HepG2 (cell line): ENCODE measurements around the gene CA12. TPM values are rescaled to one million over a fixed set of nuclear protein-coding genes. Genes with fewer than 3 reads are reported as not detected.

Source experiments
- ATAC-seq: fragments of 200-7000 bp; cut with Tn5 transposase; 3 replicates; pipeline ENCODE4 v1.9.1; 2020; ENCODE audit warnings: mild to moderate bottlenecking, moderate library complexity
- BruUV-seq: library from RNA; stranded (reverse); fragments of 400-500 nt; replicated peaks from 2 replicates; lab custom pipeline; 2021; lab: Mats Ljungman, UMichigan
- CTCF ChIA-PET: fragments of 300-600 bp; formaldehyde crosslinking; extraction: SDS; loops from one replicate; lab custom pipeline; 2021; ENCODE audit warnings: low total read pairs, inconsistent platforms, low intra/inter-chr PET ratio; lab: Yijun Ruan, JAX
- POLR2A ChIA-PET: fragments of 350-600 bp; sonication (Branson Sonifier 250); formaldehyde crosslinking; loops from one replicate; lab custom pipeline; 2020; ENCODE audit warnings: antibody characterized with exemption, inconsistent platforms; lab: Yijun Ruan, JAX
- DNase-seq: peaks from one replicate; pipeline ENCODE4 v3.0.0-alpha.2; 2015; ENCODE audit warnings: low spot score
- FAIRE-seq: peaks from 3 replicates; lab custom pipeline; 2011; peaks lifted over from hg19 to GRCh38; lab: Jason Lieb, UNC
- H2AFZ ChIP-seq: one replicate; pipeline ENCODE4 v1.6.1; 2011; ENCODE audit warnings: low read length, inconsistent platforms
- H3K27ac ChIP-seq: fragments of 300-600 bp; 3 replicates; pipeline ENCODE4 v1.8.0; 2011; ENCODE audit warnings: mixed run types, mild to moderate bottlenecking, mixed read lengths, low read length, inconsistent platforms; ENCODE audit not compliant: insufficient read depth; ENCODE audit errors: extremely low read length
- H3K27me3 ChIP-seq, 2 experiments: fragments of 200-600 bp in 1 of 2; 2 replicates in 1 of 2; 3 replicates in 1 of 2; pipeline versions ENCODE4 v1.6.0 to v1.8.0; 2011; ENCODE audit warnings: low read length in 2 of 2, mild to moderate bottlenecking in 2 of 2, moderate library complexity in 2 of 2, inconsistent platforms in 1 of 2; ENCODE audit not compliant: insufficient read depth in 2 of 2, control insufficient read depth in 1 of 2
- H3K36me3 ChIP-seq, 2 experiments: fragments of 200-600 bp in 1 of 2; replicated peaks in 1 of 2; 2 replicates in 1 of 2; 3 replicates in 1 of 2; pipeline versions ENCODE4 v1.5.1 to v1.8.0; 2011; ENCODE audit warnings: low read length in 2 of 2, inconsistent platforms in 1 of 2; ENCODE audit not compliant: insufficient read depth in 2 of 2, control insufficient read depth in 1 of 2
- H3K4me1 ChIP-seq: 2 replicates; pipeline ENCODE4 v1.5.1; 2012; ENCODE audit warnings: low read length, inconsistent platforms; ENCODE audit not compliant: insufficient read depth
- H3K4me2 ChIP-seq: 2 replicates; pipeline ENCODE4 v1.6.0; 2011; ENCODE audit warnings: low read depth, low read length, inconsistent platforms
- H3K4me3 ChIP-seq, 3 experiments: fragments of 200-600 bp in 1 of 3; sonication (generic), shearing (Covaris generic) in 1 of 3; replicated peaks in 1 of 3; 2 replicates each; pipeline ENCODE4 v1.5.1; 2011 to 2016; ENCODE audit warnings: low read length in 3 of 3, inconsistent platforms in 2 of 3, low read depth in 2 of 3, mild to moderate bottlenecking in 2 of 3, control low read depth in 1 of 3, mixed read lengths in 1 of 3; ENCODE audit not compliant: insufficient read depth in 1 of 3
- H3K79me2 ChIP-seq: one replicate; pipeline ENCODE4 v1.6.1; 2011; ENCODE audit warnings: low read length, inconsistent platforms; ENCODE audit not compliant: insufficient read depth
- H3K9ac ChIP-seq: 2 replicates; pipeline ENCODE4 v1.6.0; 2011; ENCODE audit warnings: mild to moderate bottlenecking, low read depth, low read length, inconsistent platforms; ENCODE audit not compliant: insufficient read depth
- H3K9me3 ChIP-seq: 2 replicates; pipeline ENCODE4 v1.5.1; 2012; ENCODE audit warnings: mild to moderate bottlenecking, low read length
- H4K20me1 ChIP-seq: 2 replicates; pipeline ENCODE4 v1.6.0; 2011; ENCODE audit warnings: inconsistent platforms, mild to moderate bottlenecking, low read length, moderate library complexity; ENCODE audit not compliant: insufficient read depth
- BRCA1 ChIP-seq: sonication (generic); formaldehyde crosslinking; IDR thresholded peaks from 2 replicates; pipeline ENCODE4 v1.4.0; 2020; ENCODE audit warnings: missing genetic modification reagents
- ETV5 ChIP-seq: IDR thresholded peaks from 2 replicates; pipeline ENCODE4 v1.6.1; 2018; ENCODE audit warnings: missing biosample characterization, missing genetic modification reagents, inconsistent platforms, borderline replicate concordance
- FOXJ3 ChIP-seq: sonication (generic); formaldehyde crosslinking; IDR thresholded peaks from 2 replicates; pipeline ENCODE4 v1.4.0; 2020; ENCODE audit warnings: missing genetic modification reagents, mild to moderate bottlenecking, borderline replicate concordance
- GTF3A ChIP-seq: sonication (generic); formaldehyde crosslinking; conservative IDR thresholded peaks from 2 replicates; pipeline ENCODE4 v1.4.0; 2020; ENCODE audit warnings: mild to moderate bottlenecking, missing genetic modification reagents
- MTERF4 ChIP-seq: sonication (generic); formaldehyde crosslinking; IDR thresholded peaks from 2 replicates; pipeline ENCODE4 v1.8.0; 2023; ENCODE audit warnings: mild to moderate bottlenecking, missing genetic modification reagents
- MTF2 ChIP-seq: sonication (generic); formaldehyde crosslinking; IDR thresholded peaks from 2 replicates; pipeline ENCODE4 v1.5.0; 2020; ENCODE audit warnings: missing genetic modification reagents, borderline replicate concordance
- SP4 ChIP-seq: sonication (generic); formaldehyde crosslinking; IDR thresholded peaks from 2 replicates; pipeline ENCODE4 v1.8.1; 2023; ENCODE audit warnings: mild to moderate bottlenecking, missing genetic modification reagents
- SRF ChIP-seq: IDR thresholded peaks from 2 replicates; pipeline ENCODE4 v1.6.1; 2011; ENCODE audit warnings: mild to moderate bottlenecking, low read depth, low read length, moderate library complexity
- YEATS4 ChIP-seq: sonication (generic); formaldehyde crosslinking; IDR thresholded peaks from 2 replicates; pipeline ENCODE4 v1.4.0; 2020; ENCODE audit warnings: missing genetic modification reagents, borderline replicate concordance
- ZBTB4 ChIP-seq: sonication (generic); formaldehyde crosslinking; IDR thresholded peaks from 2 replicates; pipeline ENCODE4 v1.4.0; 2020; ENCODE audit warnings: missing genetic modification reagents, mild to moderate bottlenecking, borderline replicate concordance
- ZFP1 ChIP-seq: IDR thresholded peaks from 2 replicates; pipeline ENCODE4 v1.6.1; 2016
- ZNF460 ChIP-seq: sonication (generic); formaldehyde crosslinking; IDR thresholded peaks from 2 replicates; pipeline ENCODE4 v1.5.1; 2020; ENCODE audit warnings: missing genetic modification reagents, mild to moderate bottlenecking, borderline replicate concordance
- ZNF749 ChIP-seq: sonication (generic); formaldehyde crosslinking; IDR thresholded peaks from 2 replicates; pipeline ENCODE4 v1.8.0; 2022; ENCODE audit warnings: mild to moderate bottlenecking, missing genetic modification reagents, moderate library complexity, borderline replicate concordance
- ZNF75D ChIP-seq: sonication (generic); formaldehyde crosslinking; IDR thresholded peaks from 2 replicates; pipeline ENCODE4 v1.8.1; 2023; ENCODE audit warnings: missing genetic modification reagents, mild to moderate bottlenecking, borderline replicate concordance
- WGBS: methylation state at CpG from one replicate; pipeline ENCODE4 v1.1.6; 2017; ENCODE audit warnings: low lambda C conversion rate; 5-methylcytosine and 5-hydroxymethylcytosine counted together
- in situ Hi-C: cut with HindIII; loops from 2 replicates; pipeline ENCODE4 v1.10.0; 2017; ENCODE audit warnings: low pct_unique_long_range_greater_than_20kb; ENCODE audit not compliant: extremely low pct_ligation_motif_present
- intact Hi-C: fragments of 100-400 bp; cut with micrococcal nuclease; formaldehyde crosslinking; loops from one replicate; pipeline ENCODE4 v1.10.0; 2022; ENCODE audit not compliant: unreplicated experiment
- polyA plus RNA-seq, 8 experiments: library from polyadenylated mRNA; depleted of rRNA in 3 of 8; stranded (reverse) in 7 of 8; unstranded in 1 of 8; fragments of >200 nt; fragmentation: Illumina TruSeq in 4 of 8; extraction: Trizol in 4 of 8; gene quantifications; 2 replicates each; pipeline versions ENCODE4 v1.2.1 to v1.2.3, GENCODE V29; 2011 to 2016; ENCODE audit warnings: low read depth in 4 of 8, missing spikeins in 1 of 8, mixed read lengths in 1 of 8; ENCODE audit not compliant: insufficient read depth in 1 of 8
- total RNA-seq, 5 experiments: library from RNA; depleted of rRNA; stranded (reverse); fragments of >200 nt; fragmentation: Illumina TruSeq; extraction: Trizol; gene quantifications; 2 replicates each; pipeline ENCODE4 v1.2.3, GENCODE V29; 2016; ENCODE audit warnings: low read depth in 1 of 5
- TF ChIP-seq, protein P1 (sequence below): sonication (generic); formaldehyde crosslinking; IDR thresholded peaks from 2 replicates; pipeline ENCODE4 v1.8.0; 2022; ENCODE audit warnings: mild to moderate bottlenecking, missing genetic modification reagents; ENCODE audit not compliant: insufficient replicate concordance
- TF ChIP-seq, protein P2 (sequence below): sonication (generic); formaldehyde crosslinking; IDR thresholded peaks from 2 replicates; pipeline ENCODE4 v1.8.0; 2022; ENCODE audit warnings: missing genetic modification reagents, low read depth, mild to moderate bottlenecking, borderline replicate concordance

The CA12 gene
- total and polyA plus RNA-seq, 2 of the 13 experiments (the other 11 are each of a cell fraction or from before 2014, with no cell fraction given), result 0.07 to 0.20 TPM

DNA sequence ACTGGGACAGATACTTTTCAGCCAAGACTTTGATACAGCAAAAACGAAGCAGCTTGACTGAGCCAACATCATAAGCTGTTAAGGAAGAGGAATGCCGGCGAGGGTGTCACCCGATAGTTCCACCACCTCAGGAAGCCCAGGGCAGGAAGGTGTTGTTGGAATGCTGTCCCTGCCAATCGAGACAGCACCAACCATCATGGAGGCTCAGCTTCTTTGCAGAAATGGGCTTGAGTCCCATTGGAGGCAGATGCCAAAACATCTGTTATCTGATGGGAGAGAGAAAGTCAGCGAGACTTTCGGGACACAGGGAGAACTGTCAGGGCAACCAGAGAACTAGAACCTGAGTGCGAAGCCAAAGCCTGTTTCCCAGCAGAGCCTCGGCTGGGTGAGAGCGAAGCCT lies 50.7 kb downstream of the CA12 start:
- DNase-seq (no peak), ATAC-seq (no peak), FAIRE-seq (no peak)
- Histone ChIP-seq H4K20me1 (no peaks in the 10 kb centered on the region), H3K4me1 (no peaks in the 10 kb centered on the region), H2AFZ (no peak overlapping the region), H3K9ac (no peak overlapping the region), H3K27me3 (peaks cover 1 to 2% of the 10 kb centered on the region in 2 experiments; a peak in 3 of 5 replicates), H3K27ac (no peak overlapping the region), H3K4me2 (no peak overlapping the region), H3K79me2 (no peaks in the 10 kb centered on the region), H3K4me3 (no peak overlapping the region), H3K9me3 (no peaks in the 10 kb centered on the region), H3K36me3 (no peaks in the 10 kb centered on the region)
- BruUV-seq, result no TSS peak
- in situ Hi-C loops, result no loop called here
- intact Hi-C loops, result no loop called here
- TF ChIP-seq ZFP1 (no peak), MTERF4 (CRISPR knock-in tag) (no peak), SP4 (CRISPR knock-in tag) (no peak), ETV5 (CRISPR knock-in tag) (no peak), GTF3A (CRISPR knock-in tag) (no peak), ZNF749 (CRISPR knock-in tag) (no peak), ZNF75D (CRISPR knock-in tag) (no peak), BRCA1 (CRISPR knock-in tag) (no peak), ZBTB4 (CRISPR knock-in tag) (no peak), YEATS4 (no peak), FOXJ3 (CRISPR knock-in tag) (no peak), MTF2 (CRISPR knock-in tag) (no peak), ZNF460 (CRISPR knock-in tag) (no peak), SRF (no peak)
- TF ChIP-seq, protein P1, sequence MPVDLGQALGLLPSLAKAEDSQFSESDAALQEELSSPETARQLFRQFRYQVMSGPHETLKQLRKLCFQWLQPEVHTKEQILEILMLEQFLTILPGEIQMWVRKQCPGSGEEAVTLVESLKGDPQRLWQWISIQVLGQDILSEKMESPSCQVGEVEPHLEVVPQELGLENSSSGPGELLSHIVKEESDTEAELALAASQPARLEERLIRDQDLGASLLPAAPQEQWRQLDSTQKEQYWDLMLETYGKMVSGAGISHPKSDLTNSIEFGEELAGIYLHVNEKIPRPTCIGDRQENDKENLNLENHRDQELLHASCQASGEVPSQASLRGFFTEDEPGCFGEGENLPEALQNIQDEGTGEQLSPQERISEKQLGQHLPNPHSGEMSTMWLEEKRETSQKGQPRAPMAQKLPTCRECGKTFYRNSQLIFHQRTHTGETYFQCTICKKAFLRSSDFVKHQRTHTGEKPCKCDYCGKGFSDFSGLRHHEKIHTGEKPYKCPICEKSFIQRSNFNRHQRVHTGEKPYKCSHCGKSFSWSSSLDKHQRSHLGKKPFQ, result no peak
- TF ChIP-seq, protein P2, sequence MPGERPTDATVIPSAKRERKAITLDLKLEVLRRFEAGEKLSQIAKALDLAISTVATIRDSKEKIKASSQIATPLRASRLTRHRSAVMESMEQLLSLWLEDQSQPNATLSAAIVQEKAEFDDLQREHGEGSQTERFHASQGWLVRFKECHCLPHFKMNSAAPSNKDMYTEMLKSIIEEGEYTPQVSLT (CRISPR knock-in tag), result no peak
- ChIA-PET POLR2A (no interaction called here), CTCF (no interaction called here)
- 63% methylated on average over 10 of the region's 10 CpGs for whole genome bisulfite sequencing
